OCI-LY7 (cell line): ENCODE measurements around the gene PDZRN3. TPM values are rescaled to one million over a fixed set of nuclear protein-coding genes. Genes with fewer than 3 reads are reported as not detected.

ENCODE experiments used
- BruUV-seq: library from RNA; stranded (reverse); fragments of 400-500 nt; replicated peaks from 2 replicates; lab custom pipeline; 2021; lab: Mats Ljungman, UMichigan
- CTCF ChIA-PET: fragments of 300-600 bp; sonication (Branson Sonifier 250); formaldehyde crosslinking; loops from one replicate; lab custom pipeline; 2022; ENCODE audit warnings: antibody characterized with exemption; ENCODE audit not compliant: unreplicated experiment; lab: Charles Lee
- POLR2A ChIA-PET: fragments of 300-600 bp; sonication (Branson Sonifier 250); formaldehyde crosslinking; loops from one replicate; lab custom pipeline; 2022; ENCODE audit warnings: antibody characterized with exemption; lab: Charles Lee
- DNase-seq: peaks from one replicate; pipeline ENCODE4 v3.0.0-alpha.2; 2015; ENCODE audit warnings: low spot score
- H2AFZ ChIP-seq: fragments of 200-600 bp; sonication (generic), shearing (Covaris generic); 2 replicates; pipeline ENCODE4 v1.6.1; 2014; ENCODE audit warnings: mild to moderate bottlenecking, antibody characterized with exemption, low read length, moderate library complexity
- H3K27ac ChIP-seq: fragments of 200-600 bp; sonication (generic); 2 replicates; pipeline ENCODE4 v1.5.1; 2014; ENCODE audit warnings: mixed run types, low read depth, mild to moderate bottlenecking, moderate library complexity, low read length, inconsistent platforms; ENCODE audit not compliant: poor library complexity, severe bottlenecking
- H3K36me3 ChIP-seq: fragments of 200-600 bp; sonication (generic); 2 replicates; pipeline ENCODE4 v1.6.1; 2014; ENCODE audit warnings: mild to moderate bottlenecking, antibody characterized with exemption, low read length, moderate library complexity, mixed read lengths; ENCODE audit not compliant: insufficient read depth
- H3K4me1 ChIP-seq: fragments of 200-600 bp; sonication (generic); 2 replicates; pipeline ENCODE4 v1.5.1; 2014; ENCODE audit warnings: mild to moderate bottlenecking, low read length; ENCODE audit not compliant: insufficient read depth, poor library complexity, severe bottlenecking
- H3K4me2 ChIP-seq: fragments of 200-600 bp; sonication (generic); 2 replicates; pipeline ENCODE4 v1.6.1; 2014; ENCODE audit warnings: mild to moderate bottlenecking, low read length
- H3K4me3 ChIP-seq: fragments of 200-600 bp; sonication (generic); 2 replicates; pipeline ENCODE4 v1.5.1; 2014; ENCODE audit warnings: mild to moderate bottlenecking, low read depth, low read length; ENCODE audit not compliant: poor library complexity, severe bottlenecking
- H3K79me2 ChIP-seq: fragments of 200-600 bp; sonication (generic); 2 replicates; pipeline ENCODE4 v1.6.1; 2016; ENCODE audit warnings: low read depth, mild to moderate bottlenecking, low read length, moderate library complexity, mixed read lengths; ENCODE audit not compliant: insufficient read depth
- H3K9me2 ChIP-seq: fragments of 200-600 bp; sonication (generic); 2 replicates; pipeline ENCODE4 v1.6.1; 2016; ENCODE audit warnings: mild to moderate bottlenecking, low read length, mixed read lengths; ENCODE audit not compliant: insufficient read depth
- H3K9me3 ChIP-seq: fragments of 200-600 bp; sonication (generic); 2 replicates; pipeline ENCODE4 v1.6.1; 2014; ENCODE audit warnings: mild to moderate bottlenecking, mixed run types, low read length, mixed read lengths
- H4K20me1 ChIP-seq: fragments of 200-600 bp; sonication (generic); 2 replicates; pipeline ENCODE4 v1.6.1; 2014; ENCODE audit warnings: mild to moderate bottlenecking, antibody characterized with exemption, low read length, moderate library complexity, mixed read lengths; ENCODE audit not compliant: insufficient read depth
- EZH2phosphoT487 ChIP-seq: fragments of 200-600 bp; sonication (generic); IDR thresholded peaks from 2 replicates; pipeline ENCODE4 v1.6.1; 2018; ENCODE audit warnings: low read depth, borderline replicate concordance, mild to moderate bottlenecking, mixed run types, antibody characterized with exemption, low read length, moderate library complexity, mixed read lengths
- intact Hi-C: fragments of 100-400 bp; cut with micrococcal nuclease; formaldehyde crosslinking; loops from one replicate; pipeline ENCODE4 v1.10.0; 2022; ENCODE audit not compliant: unreplicated experiment
- total RNA-seq, 2 experiments: library from RNA; depleted of rRNA in 1 of 2; stranded (reverse); fragments of >200 nt in 1 of 2; shearing (Covaris generic) in 1 of 2; gene quantifications; 2 replicates each; pipeline ENCODE4 v1.2.3, GENCODE V29; 2014 to 2022
- TF ChIP-seq, protein P1 (sequence below): fragments of 200-600 bp; sonication (generic); conservative IDR thresholded peaks from 2 replicates; pipeline ENCODE4 v1.5.1; 2014; ENCODE audit warnings: mild to moderate bottlenecking, antibody characterized with exemption, low read length, moderate library complexity, mixed read lengths

PDZRN3 gene
- total RNA-seq, 2 experiments from 2014 or later: 0.95 TPM; not detected in 1

DNA sequence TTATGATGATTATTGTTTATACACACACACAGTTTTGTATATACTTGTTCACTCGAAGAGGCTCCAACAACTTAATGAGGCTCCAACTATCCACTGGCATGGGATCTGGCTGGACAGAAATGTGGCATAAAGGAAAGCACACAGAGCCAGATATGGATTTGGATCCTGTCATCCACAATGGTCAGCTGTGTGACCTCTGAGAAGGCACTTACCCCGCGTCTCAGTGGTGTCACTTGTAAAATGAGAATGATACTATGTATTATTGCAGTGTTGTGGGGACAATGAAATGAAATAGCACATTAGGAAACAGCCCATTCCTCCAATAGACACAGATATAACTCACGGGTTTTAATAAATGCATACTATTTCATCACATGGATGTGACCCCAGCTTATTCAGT lies 42.2 kb downstream of the PDZRN3 start:
- H2AFZ ChIP-seq: no peak overlapping the region
- no peaks in the 10 kb centered on the region for H3K9me3 ChIP-seq
- intact Hi-C loops: no loop called here
- BruUV-seq: no TSS peak
- H3K36me3 ChIP-seq: no peaks in the 10 kb centered on the region
- TF ChIP-seq, protein P1, sequence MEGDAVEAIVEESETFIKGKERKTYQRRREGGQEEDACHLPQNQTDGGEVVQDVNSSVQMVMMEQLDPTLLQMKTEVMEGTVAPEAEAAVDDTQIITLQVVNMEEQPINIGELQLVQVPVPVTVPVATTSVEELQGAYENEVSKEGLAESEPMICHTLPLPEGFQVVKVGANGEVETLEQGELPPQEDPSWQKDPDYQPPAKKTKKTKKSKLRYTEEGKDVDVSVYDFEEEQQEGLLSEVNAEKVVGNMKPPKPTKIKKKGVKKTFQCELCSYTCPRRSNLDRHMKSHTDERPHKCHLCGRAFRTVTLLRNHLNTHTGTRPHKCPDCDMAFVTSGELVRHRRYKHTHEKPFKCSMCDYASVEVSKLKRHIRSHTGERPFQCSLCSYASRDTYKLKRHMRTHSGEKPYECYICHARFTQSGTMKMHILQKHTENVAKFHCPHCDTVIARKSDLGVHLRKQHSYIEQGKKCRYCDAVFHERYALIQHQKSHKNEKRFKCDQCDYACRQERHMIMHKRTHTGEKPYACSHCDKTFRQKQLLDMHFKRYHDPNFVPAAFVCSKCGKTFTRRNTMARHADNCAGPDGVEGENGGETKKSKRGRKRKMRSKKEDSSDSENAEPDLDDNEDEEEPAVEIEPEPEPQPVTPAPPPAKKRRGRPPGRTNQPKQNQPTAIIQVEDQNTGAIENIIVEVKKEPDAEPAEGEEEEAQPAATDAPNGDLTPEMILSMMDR: no peak
- no peak for TF ChIP-seq EZH2phosphoT487
- no peak for DNase-seq
- H3K4me1 ChIP-seq: no peaks in the 10 kb centered on the region
- H3K27ac ChIP-seq: no peak overlapping the region
- H3K79me2 ChIP-seq: no peaks in the 10 kb centered on the region
- H3K4me3 ChIP-seq: no peak overlapping the region
- H4K20me1 ChIP-seq: no peaks in the 10 kb centered on the region
- POLR2A ChIA-PET: no interaction called here
- H3K4me2 ChIP-seq: no peak overlapping the region
- no peaks in the 10 kb centered on the region for H3K9me2 ChIP-seq
- CTCF ChIA-PET: no interaction called here

DNA sequence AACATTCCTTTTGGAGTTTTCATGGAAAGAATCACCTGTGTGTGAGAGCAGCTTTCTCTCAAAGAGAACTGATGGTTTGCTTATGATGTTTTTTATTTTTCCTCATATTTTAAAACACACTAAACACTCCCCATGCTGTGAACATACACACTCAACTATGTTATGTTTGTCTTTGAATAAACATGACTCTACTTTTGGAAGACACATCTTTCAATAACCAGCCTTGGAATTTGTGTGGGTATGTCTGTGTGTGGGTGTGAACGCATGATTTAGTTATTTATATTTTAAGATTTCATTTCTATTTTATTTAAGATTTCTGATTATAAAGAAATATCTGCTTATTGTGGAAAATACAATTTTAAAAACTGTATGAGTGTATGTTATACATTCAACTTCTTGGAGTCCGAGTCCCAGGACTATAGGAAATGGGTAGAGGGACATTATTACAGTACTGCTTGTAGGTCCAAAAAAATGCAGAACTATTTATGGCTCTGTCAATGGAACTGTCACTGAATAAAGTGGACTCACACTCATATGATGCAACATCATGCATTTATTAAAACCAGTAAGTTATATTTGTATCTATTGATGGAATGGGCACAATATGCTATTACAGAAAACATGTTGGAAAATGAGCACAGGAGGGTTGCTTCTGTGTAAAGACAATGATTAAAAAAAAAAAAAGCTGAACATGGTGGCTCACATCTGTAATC lies 43.5 kb downstream of the PDZRN3 start:
- Histone ChIP-seq H3K79me2 (no peaks in the 10 kb centered on the region), H4K20me1 (no peaks in the 10 kb centered on the region), H3K9me2 (no peaks in the 10 kb centered on the region), H2AFZ (no peak overlapping the region), H3K4me3 (no peak overlapping the region), H3K4me2 (no peak overlapping the region), H3K27ac (no peak overlapping the region), H3K36me3 (no peaks in the 10 kb centered on the region), H3K9me3 (no peaks in the 10 kb centered on the region), H3K4me1 (no peaks in the 10 kb centered on the region)
- POLR2A ChIA-PET: interaction anchor here (0.5 to 0.7 kb wide), 2 partner anchors 23 to 796 kb away, joined by 3 read pairs; no protein-coding TSS in a partner anchor
- TF ChIP-seq, protein P1: no peak
- TF ChIP-seq EZH2phosphoT487: no peak
- intact Hi-C loops: no loop called here
- no TSS peak for BruUV-seq
- CTCF ChIA-PET: no interaction called here
- no peak for DNase-seq

DNA sequence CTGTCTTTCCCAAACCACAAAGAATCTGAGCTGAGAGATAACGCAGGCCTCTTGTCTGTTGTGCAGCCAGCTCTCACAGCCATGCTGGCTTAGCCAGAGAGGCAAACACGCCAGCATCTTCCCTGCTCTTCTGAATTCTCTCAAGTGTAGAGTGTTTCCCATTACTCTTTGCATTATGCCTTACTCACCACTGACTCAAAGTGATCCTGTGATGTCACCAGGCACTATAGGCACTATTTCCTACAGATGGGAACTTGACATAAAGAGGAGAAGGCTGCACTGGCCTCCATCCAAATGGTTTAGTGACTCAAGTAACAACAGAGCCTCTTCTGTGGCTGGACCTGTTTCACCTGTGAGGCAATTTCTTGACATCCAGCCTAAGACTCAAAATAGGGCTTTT lies 44.4 kb downstream of the PDZRN3 start:
- Histone ChIP-seq H3K9me2 (no peaks in the 10 kb centered on the region), H3K4me3 (no peak overlapping the region), H4K20me1 (no peaks in the 10 kb centered on the region), H3K4me2 (no peak overlapping the region), H3K79me2 (no peaks in the 10 kb centered on the region), H3K27ac (no peak overlapping the region), H3K4me1 (no peaks in the 10 kb centered on the region), H3K36me3 (no peaks in the 10 kb centered on the region), H2AFZ (no peak overlapping the region), H3K9me3 (no peaks in the 10 kb centered on the region)
- BruUV-seq: no TSS peak
- ChIA-PET CTCF (no interaction called here), POLR2A (interaction anchor here (0.5 to 1.7 kb wide), 3 partner anchors 28 to 348 kb away, joined by 3 to 4 read pairs (median 4); no protein-coding TSS in a partner anchor)
- no peak for DNase-seq
- intact Hi-C loops: no loop called here
- TF ChIP-seq, protein P1: no peak
- TF ChIP-seq EZH2phosphoT487: no peak
